ENCODE data around the gene SPOCK3. TPM values are rescaled to one million over a fixed set of nuclear protein-coding genes. Genes with fewer than 3 reads are reported as not detected.

The SPOCK3 gene
- total RNA-seq, 1 donor, result 0.10 TPM

DNA sequence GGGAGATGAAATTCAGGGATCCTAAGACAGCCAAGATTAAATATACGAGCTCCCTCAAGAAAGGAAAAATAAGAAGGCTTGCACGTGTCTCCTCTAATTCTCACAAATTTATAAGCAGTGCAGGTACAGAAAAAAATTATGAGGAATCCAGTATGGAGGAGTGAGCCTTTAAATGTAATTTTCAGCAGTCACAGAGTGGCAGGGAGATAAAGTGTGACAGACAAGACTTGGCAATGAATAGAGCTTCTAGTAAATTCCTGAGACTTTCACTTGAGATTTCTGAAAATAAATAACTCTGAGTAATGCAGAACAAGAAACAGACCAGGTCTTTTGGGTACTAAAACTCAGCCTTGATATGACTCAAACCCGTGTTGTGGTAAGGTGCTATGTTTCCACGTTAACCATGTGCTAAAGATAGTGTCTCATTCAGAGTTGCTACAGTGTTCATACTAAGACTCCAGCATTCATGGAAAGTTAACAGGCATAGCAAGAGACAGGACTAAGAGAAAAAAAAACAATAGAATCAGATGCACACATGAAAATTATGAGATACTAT lies 119.8 kb downstream of the SPOCK3 start:
- Histone ChIP-seq H3K27me3 (ENCODE audit: insufficient read depth, low read length) (no peaks in the 10 kb centered on the region), H3K4me1 (ENCODE audit: insufficient read depth, low read length) (no peaks in the 10 kb centered on the region), H3K4me3 (ENCODE audit: low read length) (no peak overlapping the region), H3K9me3 (ENCODE audit: low read depth, low read length) (no peaks in the 10 kb centered on the region)

DNA sequence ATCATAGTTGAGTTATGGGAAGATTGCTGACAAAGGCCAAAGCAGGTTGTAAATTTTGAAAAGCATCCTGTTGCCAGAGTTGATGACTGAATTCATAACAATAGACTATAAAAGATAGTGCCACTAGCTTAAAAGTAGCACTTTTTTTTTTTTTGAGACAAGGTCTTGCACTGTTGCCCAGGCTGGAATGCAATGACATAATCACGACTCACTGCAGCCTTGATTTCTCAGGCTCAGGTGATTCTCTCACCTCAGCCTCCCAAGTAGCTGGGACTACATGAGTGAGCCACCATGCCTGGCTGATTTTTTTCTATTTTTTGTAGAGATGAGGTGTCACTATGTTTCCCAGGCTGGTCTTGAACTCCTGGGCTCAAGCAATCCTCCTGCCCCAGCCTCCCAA lies 122.7 kb downstream of the SPOCK3 start:
- no peaks in the 10 kb centered on the region for H3K27me3 ChIP-seq (ENCODE audit: insufficient read depth, low read length)
- H3K4me1 ChIP-seq (ENCODE audit: insufficient read depth, low read length), result no peaks in the 10 kb centered on the region
- no peak overlapping the region for H3K4me3 ChIP-seq (ENCODE audit: low read length)
- no peaks in the 10 kb centered on the region for H3K9me3 ChIP-seq (ENCODE audit: low read depth, low read length)

DNA sequence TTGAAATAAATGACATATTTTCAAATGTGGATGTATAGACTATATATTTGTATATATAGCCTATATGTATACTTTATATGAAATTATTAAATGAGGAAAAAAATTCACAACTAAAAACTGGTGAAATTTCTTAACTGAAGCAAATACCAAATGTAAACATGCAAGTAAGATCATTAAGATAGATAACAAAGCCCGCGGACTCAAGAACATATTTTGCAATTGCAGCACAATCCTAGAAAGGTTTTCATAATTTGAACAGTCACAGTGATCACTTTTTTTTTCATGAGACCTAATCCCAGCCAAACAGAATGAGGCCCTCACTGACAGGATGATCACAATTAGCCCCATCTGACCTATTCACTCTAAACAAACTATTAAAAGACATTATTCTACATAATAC lies 123.2 kb downstream of the SPOCK3 start:
- H3K4me1 ChIP-seq (ENCODE audit: insufficient read depth, low read length), result no peaks in the 10 kb centered on the region
- no peak overlapping the region for H3K4me3 ChIP-seq (ENCODE audit: low read length)
- no peaks in the 10 kb centered on the region for H3K27me3 ChIP-seq (ENCODE audit: insufficient read depth, low read length)
- H3K9me3 ChIP-seq (ENCODE audit: low read depth, low read length), result peaks cover under 1% of the 10 kb centered on the region

DNA sequence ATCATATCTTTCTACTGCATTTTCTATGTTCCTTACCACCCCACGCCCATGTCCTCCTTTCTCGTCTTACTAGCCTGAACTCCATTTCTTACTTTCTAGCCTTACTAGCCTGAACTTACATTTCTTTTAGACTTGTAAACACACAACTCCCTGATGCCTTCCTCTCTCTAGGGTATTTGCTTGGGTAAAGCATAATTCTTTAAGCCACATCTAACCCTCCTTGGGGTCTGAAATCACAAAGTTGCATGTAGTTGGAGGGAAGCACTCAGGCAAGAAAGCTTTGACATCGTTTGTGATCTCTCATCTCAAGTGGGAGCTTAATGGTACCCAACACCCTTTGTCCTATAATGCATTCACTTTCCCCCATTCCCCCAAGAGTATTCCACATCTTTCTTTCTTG lies 124.4 kb downstream of the SPOCK3 start:
- Histone ChIP-seq H3K27me3 (ENCODE audit: insufficient read depth, low read length) (no peaks in the 10 kb centered on the region), H3K9me3 (ENCODE audit: low read depth, low read length) (peaks cover 6% of the 10 kb centered on the region), H3K4me1 (ENCODE audit: insufficient read depth, low read length) (no peaks in the 10 kb centered on the region), H3K4me3 (ENCODE audit: low read length) (no peak overlapping the region)

DNA sequence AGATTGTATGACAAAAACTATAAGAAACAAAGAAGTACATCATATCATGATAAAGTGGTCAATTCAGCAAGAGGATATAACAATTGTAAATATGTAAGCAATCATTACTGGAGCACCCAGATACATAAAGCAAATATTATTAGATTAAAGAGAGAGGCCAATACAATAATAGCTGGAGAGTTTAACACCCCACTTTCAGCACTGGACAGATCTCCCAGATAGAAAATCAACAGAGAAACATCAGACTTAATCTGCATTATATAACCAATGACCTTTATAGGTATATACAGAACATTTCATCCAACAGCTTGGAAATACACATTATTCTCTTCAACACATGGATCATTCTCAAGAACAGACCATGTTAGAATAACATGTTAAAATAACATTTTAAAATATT lies 128.4 kb downstream of the SPOCK3 start:
- Histone ChIP-seq H3K4me1 (ENCODE audit: insufficient read depth, low read length) (no peaks in the 10 kb centered on the region), H3K27me3 (ENCODE audit: insufficient read depth, low read length) (no peaks in the 10 kb centered on the region), H3K4me3 (ENCODE audit: low read length) (no peak overlapping the region), H3K9me3 (ENCODE audit: low read depth, low read length) (peaks cover 6% of the 10 kb centered on the region)

DNA sequence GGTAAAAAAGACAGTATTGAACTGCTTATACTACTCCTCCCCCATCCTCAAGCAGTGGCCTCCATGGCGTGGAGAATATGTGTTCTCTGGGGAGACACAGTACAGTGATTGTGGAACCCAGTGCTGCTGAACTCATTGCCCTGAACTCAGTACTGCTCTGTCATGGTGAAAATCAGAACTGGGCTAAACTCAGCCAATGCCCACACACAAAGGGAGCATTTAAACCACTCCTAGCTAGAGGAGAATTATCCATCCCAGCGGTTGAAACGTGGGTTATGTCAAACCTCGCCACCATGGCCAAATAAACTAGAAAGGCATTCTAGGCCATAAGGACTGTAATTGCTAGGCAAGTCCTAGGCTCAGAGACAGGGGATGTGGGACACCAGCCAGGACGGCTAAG lies 131.8 kb downstream of the SPOCK3 start:
- H3K4me1 ChIP-seq (ENCODE audit: insufficient read depth, low read length), result no peaks in the 10 kb centered on the region
- no peak overlapping the region for H3K4me3 ChIP-seq (ENCODE audit: low read length)
- H3K27me3 ChIP-seq (ENCODE audit: insufficient read depth, low read length), result no peaks in the 10 kb centered on the region
- peaks cover 6% of the 10 kb centered on the region for H3K9me3 ChIP-seq (ENCODE audit: low read depth, low read length)

DNA sequence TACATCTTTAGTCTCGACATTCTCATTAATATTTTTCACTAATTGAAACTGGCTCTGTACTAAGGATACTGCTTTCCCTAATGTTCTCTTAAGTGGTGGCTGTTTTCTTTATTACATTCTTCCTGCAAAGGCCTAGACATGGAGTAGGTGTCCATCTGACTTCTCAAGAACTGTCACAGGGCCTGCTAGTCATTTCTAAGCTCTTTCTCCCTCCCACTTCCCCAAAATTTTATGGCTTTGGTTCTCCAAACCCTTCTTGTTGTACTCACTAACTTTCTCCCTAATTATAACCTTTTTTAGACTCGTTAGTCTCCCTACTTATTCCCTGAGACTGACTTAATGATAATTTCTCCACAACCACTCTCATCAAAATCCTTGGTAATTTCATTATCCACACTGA lies 133.3 kb downstream of the SPOCK3 start:
- Histone ChIP-seq H3K27me3 (ENCODE audit: insufficient read depth, low read length) (no peaks in the 10 kb centered on the region), H3K4me1 (ENCODE audit: insufficient read depth, low read length) (no peaks in the 10 kb centered on the region), H3K9me3 (ENCODE audit: low read depth, low read length) (peaks cover 5% of the 10 kb centered on the region), H3K4me3 (ENCODE audit: low read length) (no peak overlapping the region)

DNA sequence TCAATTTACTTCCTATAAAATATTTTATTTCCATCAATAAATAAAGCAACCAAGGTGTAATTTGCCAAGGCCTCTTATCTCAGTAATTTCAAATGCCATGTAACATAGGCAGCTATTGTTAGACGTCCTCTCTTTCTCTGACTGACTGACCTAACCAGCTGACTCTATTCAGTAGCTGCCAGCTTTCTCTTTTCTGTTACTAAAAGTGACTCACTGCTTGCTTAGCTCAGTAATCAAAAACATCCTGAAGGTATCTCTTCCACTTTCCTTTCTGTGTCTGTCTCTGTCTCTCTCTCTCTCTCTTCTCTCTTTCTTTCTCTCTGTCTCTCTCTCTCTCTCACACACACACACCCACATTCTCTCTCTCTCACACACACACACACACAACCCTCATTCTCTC lies 134.2 kb downstream of the SPOCK3 start:
- no peaks in the 10 kb centered on the region for H3K27me3 ChIP-seq (ENCODE audit: insufficient read depth, low read length)
- no peak overlapping the region for H3K4me3 ChIP-seq (ENCODE audit: low read length)
- no peaks in the 10 kb centered on the region for H3K4me1 ChIP-seq (ENCODE audit: insufficient read depth, low read length)
- no peaks in the 10 kb centered on the region for H3K9me3 ChIP-seq (ENCODE audit: low read depth, low read length)

DNA sequence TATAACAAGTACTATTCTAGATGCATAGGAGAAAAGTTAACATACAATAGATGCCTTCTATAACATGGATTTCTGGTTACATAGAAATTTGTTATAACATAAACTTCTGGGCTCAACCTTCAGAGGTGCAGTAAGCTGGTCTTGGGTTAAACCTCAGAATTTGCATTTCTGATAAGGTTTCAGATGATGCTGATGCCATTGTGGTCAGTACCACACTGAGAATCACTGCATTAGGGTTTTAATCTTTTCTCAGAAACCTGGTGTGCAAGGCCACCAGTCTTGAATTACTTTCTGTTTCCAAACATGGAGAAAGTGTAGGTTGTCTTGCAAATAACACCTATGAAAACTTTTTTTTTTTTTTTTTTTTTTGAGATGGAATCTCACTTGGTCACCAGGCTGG lies 146.2 kb downstream of the SPOCK3 start:
- Histone ChIP-seq H3K4me3 (ENCODE audit: low read length) (no peak overlapping the region), H3K9me3 (ENCODE audit: low read depth, low read length) (no peaks in the 10 kb centered on the region), H3K4me1 (ENCODE audit: insufficient read depth, low read length) (no peaks in the 10 kb centered on the region), H3K27me3 (ENCODE audit: insufficient read depth, low read length) (no peaks in the 10 kb centered on the region)

DNA sequence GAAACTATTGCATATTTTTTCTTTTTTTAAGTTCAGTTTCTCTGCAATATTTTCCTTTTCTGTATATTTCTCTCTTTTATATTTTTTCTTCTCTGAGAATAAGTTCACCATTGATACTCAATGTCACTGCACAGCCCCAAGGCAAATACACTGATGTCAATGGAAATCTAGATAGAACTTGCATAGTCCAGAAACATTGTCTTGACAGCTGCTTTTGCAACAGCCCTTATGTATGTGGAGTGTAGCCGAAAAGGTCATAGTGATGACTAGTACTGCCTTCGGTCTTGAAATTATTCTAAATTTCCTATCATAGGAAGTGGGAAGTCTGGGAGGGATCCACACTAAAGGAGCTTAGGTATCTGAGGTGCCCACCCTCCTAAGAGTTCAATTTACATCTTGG lies 150.0 kb downstream of the SPOCK3 start:
- Histone ChIP-seq H3K9me3 (ENCODE audit: low read depth, low read length) (no peaks in the 10 kb centered on the region), H3K27me3 (ENCODE audit: insufficient read depth, low read length) (no peaks in the 10 kb centered on the region), H3K4me3 (ENCODE audit: low read length) (no peak overlapping the region), H3K4me1 (ENCODE audit: insufficient read depth, low read length) (no peaks in the 10 kb centered on the region)

DNA sequence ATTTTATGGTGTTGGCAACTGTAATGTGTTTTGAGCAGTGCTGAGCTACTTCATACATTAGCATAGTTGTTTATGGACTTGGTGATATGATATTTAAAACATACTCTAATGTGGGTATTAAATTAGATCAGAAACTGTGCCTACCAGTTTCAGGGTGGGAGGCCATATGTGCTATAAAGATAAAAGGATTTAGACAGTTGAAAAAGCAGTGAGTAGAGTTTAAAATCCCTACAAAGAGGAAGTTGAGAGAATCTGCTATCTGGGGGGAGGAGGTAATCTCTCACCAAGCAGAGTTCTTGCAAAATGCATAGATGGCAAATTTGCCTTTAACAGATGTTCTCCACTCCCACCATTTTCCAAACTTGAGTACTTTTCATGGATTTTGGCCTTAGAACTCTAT lies 154.5 kb downstream of the SPOCK3 start:
- Histone ChIP-seq H3K4me3 (ENCODE audit: low read length) (no peak overlapping the region), H3K9me3 (ENCODE audit: low read depth, low read length) (no peaks in the 10 kb centered on the region), H3K4me1 (ENCODE audit: insufficient read depth, low read length) (no peaks in the 10 kb centered on the region), H3K27me3 (ENCODE audit: insufficient read depth, low read length) (no peaks in the 10 kb centered on the region)

DNA sequence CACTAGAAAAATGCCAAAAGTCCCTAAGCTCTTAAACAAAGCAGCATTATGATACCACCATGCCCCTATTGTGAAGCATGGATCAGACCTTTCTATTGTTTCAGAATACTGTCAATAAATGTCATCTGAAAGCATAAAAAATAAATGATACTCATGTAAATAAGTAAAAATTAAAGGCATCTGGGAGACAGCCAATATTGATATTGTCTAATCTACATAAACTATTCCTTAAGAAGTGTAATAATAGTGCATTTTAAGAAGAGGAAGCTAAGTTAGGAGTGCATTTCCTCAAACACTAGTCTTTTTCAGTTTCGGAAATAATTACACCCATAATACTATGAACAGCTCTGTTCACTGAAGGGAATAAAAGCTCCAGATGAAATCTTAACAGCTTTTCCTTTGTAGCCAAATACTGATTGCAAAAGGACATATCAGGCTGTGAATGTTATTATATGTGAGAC lies 181.6 kb downstream of the SPOCK3 start:
- H3K4me1 ChIP-seq (ENCODE audit: insufficient read depth, low read length), result no peaks in the 10 kb centered on the region
- no peak overlapping the region for H3K4me3 ChIP-seq (ENCODE audit: low read length)
- no peaks in the 10 kb centered on the region for H3K9me3 ChIP-seq (ENCODE audit: low read depth, low read length)

DNA sequence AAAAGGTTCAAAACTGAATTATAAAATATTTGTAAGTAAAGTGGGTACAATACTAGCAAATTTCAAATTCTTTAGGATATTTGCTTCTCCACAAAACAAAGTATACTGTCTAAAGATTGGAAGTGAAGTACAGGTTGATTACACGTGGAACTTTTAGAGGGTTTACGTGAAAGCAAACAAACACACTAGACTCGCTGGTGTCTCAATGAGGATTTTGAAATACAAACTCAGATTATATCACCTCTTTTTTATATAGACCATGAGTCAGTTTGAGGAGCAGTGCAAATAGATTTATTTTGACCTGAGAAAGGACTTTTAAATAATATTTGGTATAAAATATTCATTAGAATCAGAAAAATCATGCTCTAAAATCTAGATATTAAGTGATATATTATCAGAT lies 185.0 kb downstream of the SPOCK3 start:
- Histone ChIP-seq H3K4me3 (ENCODE audit: low read length) (no peak overlapping the region), H3K9me3 (ENCODE audit: low read depth, low read length) (no peaks in the 10 kb centered on the region), H3K27me3 (ENCODE audit: insufficient read depth, low read length) (no peaks in the 10 kb centered on the region), H3K4me1 (ENCODE audit: insufficient read depth, low read length) (no peaks in the 10 kb centered on the region)

More for the DNA sequence above, 181.6 kb downstream of the SPOCK3 start:
- no peaks in the 10 kb centered on the region for H3K27me3 ChIP-seq (ENCODE audit: insufficient read depth, low read length)

DNA sequence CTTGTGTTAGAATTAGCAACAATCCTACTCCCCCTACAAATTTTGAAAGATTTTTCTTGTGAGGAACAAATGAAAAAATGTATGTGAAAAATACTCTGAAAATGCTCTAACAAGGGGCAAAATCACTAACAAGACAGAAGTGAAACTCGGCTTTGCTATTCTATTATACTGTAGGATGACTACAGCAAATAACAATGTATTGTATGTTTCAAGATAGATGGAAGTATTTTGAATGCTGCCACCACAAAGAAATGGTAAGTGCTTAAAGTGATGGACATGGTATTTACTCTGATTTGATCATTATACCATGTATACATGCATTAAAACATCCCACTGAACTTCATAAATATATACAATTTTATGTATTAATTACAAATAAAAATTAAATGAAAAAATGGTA lies 192.8 kb downstream of the SPOCK3 start:
- Histone ChIP-seq H3K9me3 (ENCODE audit: low read depth, low read length) (no peaks in the 10 kb centered on the region), H3K4me3 (ENCODE audit: low read length) (no peak overlapping the region), H3K27me3 (ENCODE audit: insufficient read depth, low read length) (no peaks in the 10 kb centered on the region), H3K4me1 (ENCODE audit: insufficient read depth, low read length) (no peaks in the 10 kb centered on the region)

DNA sequence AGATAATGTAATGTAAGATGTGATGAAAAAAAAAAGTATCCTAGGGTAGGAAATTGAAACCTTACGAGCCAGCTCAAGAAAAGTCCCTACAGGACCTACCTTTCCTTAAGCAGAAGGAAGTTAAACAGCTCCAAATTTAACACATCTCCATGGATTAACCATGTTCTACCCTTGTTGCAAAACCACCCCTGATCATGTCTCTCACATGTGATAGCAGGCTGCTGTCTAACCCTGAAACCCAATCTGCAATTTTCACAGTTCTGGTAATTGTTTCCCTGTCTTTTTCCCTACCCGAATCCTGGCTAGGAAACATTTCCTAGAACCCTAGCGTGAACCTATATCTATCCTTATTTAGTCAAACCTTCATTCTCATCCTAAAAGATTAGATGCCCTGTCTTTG lies 198.9 kb downstream of the SPOCK3 start:
- Histone ChIP-seq H3K4me1 (ENCODE audit: insufficient read depth, low read length) (no peaks in the 10 kb centered on the region), H3K9me3 (ENCODE audit: low read depth, low read length) (no peaks in the 10 kb centered on the region), H3K4me3 (ENCODE audit: low read length) (no peak overlapping the region), H3K27me3 (ENCODE audit: insufficient read depth, low read length) (no peaks in the 10 kb centered on the region)

DNA sequence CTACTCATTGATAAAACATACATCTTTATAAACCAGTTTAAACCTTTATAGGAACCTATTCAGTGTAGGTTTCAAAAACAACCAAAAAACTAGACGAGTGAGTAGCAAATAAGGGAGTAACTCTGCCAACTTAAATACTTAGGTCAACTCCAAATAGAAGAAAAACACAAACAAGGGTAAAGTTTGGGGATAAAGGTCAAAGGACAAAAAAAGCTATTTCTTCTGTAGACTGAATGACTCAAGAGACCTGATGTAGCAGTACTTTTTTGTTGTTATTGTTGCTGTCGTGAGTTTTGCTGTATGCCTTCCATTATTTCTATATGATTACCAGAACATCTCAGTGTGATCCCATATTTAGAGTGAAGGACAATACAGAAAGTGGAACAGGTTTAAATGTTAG lies 199.3 kb downstream of the SPOCK3 start:
- Histone ChIP-seq H3K4me1 (ENCODE audit: insufficient read depth, low read length) (no peaks in the 10 kb centered on the region), H3K9me3 (ENCODE audit: low read depth, low read length) (no peaks in the 10 kb centered on the region), H3K27me3 (ENCODE audit: insufficient read depth, low read length) (no peaks in the 10 kb centered on the region), H3K4me3 (ENCODE audit: low read length) (no peak overlapping the region)

All from mononuclear cell (primary cell).